ENCODE measurements around the gene MRPL52. TPM values are rescaled to one million over a fixed set of nuclear protein-coding genes. Genes with fewer than 3 reads are reported as not detected.

MRPL52 gene
- total RNA-seq, 1 experiment from 2014 or later = 180 TPM

DNA sequence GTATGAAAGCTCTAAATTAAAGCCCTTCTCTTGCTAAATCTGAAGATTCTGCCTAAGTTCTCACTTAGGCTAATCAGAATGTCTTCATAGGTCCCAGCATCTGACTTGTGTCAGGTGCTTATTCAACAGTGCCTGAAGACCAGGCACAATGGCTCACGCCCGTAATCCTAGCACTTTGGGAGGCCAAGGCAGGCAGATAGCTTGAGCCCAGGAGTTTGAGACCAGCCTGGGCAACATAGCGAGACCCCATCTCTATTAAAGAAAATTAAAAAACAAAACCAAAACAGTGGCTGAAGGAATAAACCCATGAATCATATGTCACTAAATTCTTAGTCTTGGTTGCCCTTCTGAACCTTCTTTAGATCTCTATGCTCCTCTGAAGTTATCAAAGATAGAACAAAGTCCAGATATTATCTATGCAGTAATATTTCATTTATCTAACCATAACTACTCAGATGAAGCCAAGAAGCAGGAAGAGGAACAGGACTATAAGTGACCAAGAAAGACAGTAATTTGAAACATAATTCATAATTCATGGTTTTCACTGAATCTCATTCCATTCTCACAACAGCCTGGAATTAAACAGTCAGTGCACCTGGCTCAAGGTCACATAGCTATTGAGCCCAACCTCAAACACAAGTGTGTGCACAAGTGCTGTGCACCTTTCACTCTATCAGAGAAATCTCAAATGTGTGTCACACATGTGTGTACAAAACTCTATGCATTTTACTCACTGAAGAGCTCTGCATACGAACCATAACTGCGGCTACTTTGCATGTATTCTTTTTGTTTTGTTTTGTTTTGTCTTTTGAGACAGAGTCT is 21.1 kb upstream of the MRPL52 start:
- Histone ChIP-seq H3K36me3 (ENCODE audit: low read depth, low read length) (no peaks in the 10 kb centered on the region), H2AFZ (ENCODE audit: low read length) (no peak overlapping the region), H3K9me3 (ENCODE audit: low read length) (no peaks in the 10 kb centered on the region), H3K9me2 (replicated peaks; ENCODE audit: low read length) (no peaks in the 10 kb centered on the region), H3K4me1 (ENCODE audit: insufficient read depth, low read length) (no peaks in the 10 kb centered on the region), H3K4me3 (ENCODE audit: low read length) (no peak overlapping the region), H4K20me1 (ENCODE audit: low read length) (no peaks in the 10 kb centered on the region), H3K79me2 (ENCODE audit: low read length) (no peaks in the 10 kb centered on the region), H3K9ac (ENCODE audit: low read length) (no peak overlapping the region), H3K27ac (ENCODE audit: low read length) (no peak overlapping the region), H3K27me3 (ENCODE audit: low read length) (no peaks in the 10 kb centered on the region), H3F3A (ENCODE audit: low read length, unreplicated experiment) (no peaks in the 10 kb centered on the region), H3K4me2 (ENCODE audit: low read length) (no peak overlapping the region)
- no TSS peak for BruUV-seq (replicated peaks)
- no peak for ATAC-seq
- POLR2A ChIA-PET (ENCODE audit: unreplicated experiment) = interaction anchor here (1.0 kb wide), 1 partner anchor 219 kb away, joined by 3 read pairs; no protein-coding TSS in a partner anchor
- CTCF ChIA-PET = interaction anchor here (0.6 kb wide), 1 partner anchor 63 kb away, joined by 3 read pairs; the partner anchor contains the start of gene LRP10
- TF ChIP-seq, protein P1, sequence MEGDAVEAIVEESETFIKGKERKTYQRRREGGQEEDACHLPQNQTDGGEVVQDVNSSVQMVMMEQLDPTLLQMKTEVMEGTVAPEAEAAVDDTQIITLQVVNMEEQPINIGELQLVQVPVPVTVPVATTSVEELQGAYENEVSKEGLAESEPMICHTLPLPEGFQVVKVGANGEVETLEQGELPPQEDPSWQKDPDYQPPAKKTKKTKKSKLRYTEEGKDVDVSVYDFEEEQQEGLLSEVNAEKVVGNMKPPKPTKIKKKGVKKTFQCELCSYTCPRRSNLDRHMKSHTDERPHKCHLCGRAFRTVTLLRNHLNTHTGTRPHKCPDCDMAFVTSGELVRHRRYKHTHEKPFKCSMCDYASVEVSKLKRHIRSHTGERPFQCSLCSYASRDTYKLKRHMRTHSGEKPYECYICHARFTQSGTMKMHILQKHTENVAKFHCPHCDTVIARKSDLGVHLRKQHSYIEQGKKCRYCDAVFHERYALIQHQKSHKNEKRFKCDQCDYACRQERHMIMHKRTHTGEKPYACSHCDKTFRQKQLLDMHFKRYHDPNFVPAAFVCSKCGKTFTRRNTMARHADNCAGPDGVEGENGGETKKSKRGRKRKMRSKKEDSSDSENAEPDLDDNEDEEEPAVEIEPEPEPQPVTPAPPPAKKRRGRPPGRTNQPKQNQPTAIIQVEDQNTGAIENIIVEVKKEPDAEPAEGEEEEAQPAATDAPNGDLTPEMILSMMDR (conservative IDR thresholded peaks at IDR 0.05; ENCODE audit: low read depth, low read length) = no peak
- TF ChIP-seq EZH2phosphoT487 (IDR thresholded peaks at IDR 0.05; ENCODE audit: borderline replicate concordance, low read length) (no peak), EZH2 (IDR thresholded peaks at IDR 0.05; ENCODE audit: low read length, unreplicated experiment) (no peak)
- DNase-seq = no peak
- intact Hi-C loops (cut with micrococcal nuclease) = no loop called here

DNA sequence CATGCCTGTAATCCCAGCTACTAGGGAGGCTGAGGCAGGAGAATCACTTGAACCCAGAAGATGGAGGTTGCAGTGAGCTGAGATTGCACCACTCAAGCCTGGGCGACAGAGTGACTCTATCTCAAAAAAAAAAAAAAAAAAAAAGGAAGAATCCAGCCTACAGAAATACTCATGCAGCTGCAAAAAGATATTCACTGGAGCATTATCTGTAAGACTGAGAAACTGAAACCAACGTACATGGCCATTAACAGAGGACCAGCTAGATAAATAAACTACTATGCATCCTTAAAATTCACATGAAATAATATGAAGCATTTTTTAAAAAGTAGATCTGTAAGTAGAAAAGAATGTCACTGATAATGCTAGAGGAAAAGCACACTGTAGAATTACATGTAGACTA is 18.0 kb upstream of the MRPL52 start:
- Histone ChIP-seq H4K20me1 (ENCODE audit: low read length) (no peaks in the 10 kb centered on the region), H3F3A (ENCODE audit: low read length, unreplicated experiment) (no peaks in the 10 kb centered on the region), H3K79me2 (ENCODE audit: low read length) (no peaks in the 10 kb centered on the region), H3K9me3 (ENCODE audit: low read length) (no peaks in the 10 kb centered on the region), H3K4me2 (ENCODE audit: low read length) (no peak overlapping the region), H3K36me3 (ENCODE audit: low read depth, low read length) (no peaks in the 10 kb centered on the region), H3K4me1 (ENCODE audit: insufficient read depth, low read length) (no peaks in the 10 kb centered on the region), H3K4me3 (ENCODE audit: low read length) (no peak overlapping the region), H2AFZ (ENCODE audit: low read length) (no peak overlapping the region), H3K27ac (ENCODE audit: low read length) (no peak overlapping the region), H3K27me3 (ENCODE audit: low read length) (no peaks in the 10 kb centered on the region), H3K9me2 (replicated peaks; ENCODE audit: low read length) (no peaks in the 10 kb centered on the region), H3K9ac (ENCODE audit: low read length) (no peak overlapping the region)
- intact Hi-C loops (cut with micrococcal nuclease) = loop anchor here (10.0 kb wide), 1 partner anchor 157 kb away; no protein-coding TSS in a partner anchor
- BruUV-seq (replicated peaks) = no TSS peak
- TF ChIP-seq, protein P1 (conservative IDR thresholded peaks at IDR 0.05; ENCODE audit: low read depth, low read length) = no peak
- TF ChIP-seq EZH2 (IDR thresholded peaks at IDR 0.05; ENCODE audit: low read length, unreplicated experiment) = no peak
- no peak for TF ChIP-seq EZH2phosphoT487 (IDR thresholded peaks at IDR 0.05; ENCODE audit: borderline replicate concordance, low read length)
- DNase-seq = no peak
- ChIA-PET POLR2A (ENCODE audit: unreplicated experiment) (no interaction called here), CTCF (no interaction called here)
- no peak for ATAC-seq

DNA sequence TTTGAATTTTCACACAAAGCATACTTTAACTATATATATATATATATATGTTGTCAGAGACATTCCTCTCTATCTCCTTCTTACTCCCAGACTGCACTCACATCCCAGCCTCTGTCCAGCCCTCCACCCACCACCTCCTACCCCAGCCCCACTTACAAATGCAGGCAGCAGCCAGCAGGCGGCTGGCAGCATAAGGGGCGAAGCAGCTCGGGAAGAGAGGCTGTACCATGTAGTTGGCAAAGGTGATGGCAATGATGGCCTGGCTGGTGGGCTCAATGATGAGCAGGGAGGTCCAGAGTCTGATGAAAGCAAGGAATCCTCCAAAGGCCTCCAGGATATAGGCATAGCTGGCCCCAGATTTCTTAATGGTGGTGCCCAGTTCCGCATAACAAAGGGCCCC is 16.9 kb upstream of the MRPL52 start:
- Histone ChIP-seq H3F3A (ENCODE audit: low read length, unreplicated experiment) (no peaks in the 10 kb centered on the region), H3K27me3 (ENCODE audit: low read length) (no peaks in the 10 kb centered on the region), H3K4me2 (ENCODE audit: low read length) (no peak overlapping the region), H3K4me3 (ENCODE audit: low read length) (no peak overlapping the region), H2AFZ (ENCODE audit: low read length) (no peak overlapping the region), H4K20me1 (ENCODE audit: low read length) (no peaks in the 10 kb centered on the region), H3K36me3 (ENCODE audit: low read depth, low read length) (no peaks in the 10 kb centered on the region), H3K79me2 (ENCODE audit: low read length) (no peaks in the 10 kb centered on the region), H3K4me1 (ENCODE audit: insufficient read depth, low read length) (0 out of 2 replicates have a peak, but pooled peaks cover under 1% of the 10 kb centered on the region), H3K27ac (ENCODE audit: low read length) (no peak overlapping the region), H3K9me3 (ENCODE audit: low read length) (no peaks in the 10 kb centered on the region), H3K9ac (ENCODE audit: low read length) (no peak overlapping the region), H3K9me2 (replicated peaks; ENCODE audit: low read length) (no peaks in the 10 kb centered on the region)
- ChIA-PET POLR2A (ENCODE audit: unreplicated experiment) (no interaction called here), CTCF (no interaction called here)
- TF ChIP-seq EZH2phosphoT487 (IDR thresholded peaks at IDR 0.05; ENCODE audit: borderline replicate concordance, low read length) (no peak), EZH2 (IDR thresholded peaks at IDR 0.05; ENCODE audit: low read length, unreplicated experiment) (no peak)
- TF ChIP-seq, protein P1 (conservative IDR thresholded peaks at IDR 0.05; ENCODE audit: low read depth, low read length) = no peak
- intact Hi-C loops (cut with micrococcal nuclease) = loop anchor here (10.0 kb wide), 1 partner anchor 158 kb away; no protein-coding TSS in a partner anchor
- no TSS peak for BruUV-seq (replicated peaks)
- DNase-seq (no peak), ATAC-seq (no peak; the same call in 1 of the 2 replicates)

All from PC-3 (cell line).